ENCODE results near the gene ATP6V1D.

DNA sequence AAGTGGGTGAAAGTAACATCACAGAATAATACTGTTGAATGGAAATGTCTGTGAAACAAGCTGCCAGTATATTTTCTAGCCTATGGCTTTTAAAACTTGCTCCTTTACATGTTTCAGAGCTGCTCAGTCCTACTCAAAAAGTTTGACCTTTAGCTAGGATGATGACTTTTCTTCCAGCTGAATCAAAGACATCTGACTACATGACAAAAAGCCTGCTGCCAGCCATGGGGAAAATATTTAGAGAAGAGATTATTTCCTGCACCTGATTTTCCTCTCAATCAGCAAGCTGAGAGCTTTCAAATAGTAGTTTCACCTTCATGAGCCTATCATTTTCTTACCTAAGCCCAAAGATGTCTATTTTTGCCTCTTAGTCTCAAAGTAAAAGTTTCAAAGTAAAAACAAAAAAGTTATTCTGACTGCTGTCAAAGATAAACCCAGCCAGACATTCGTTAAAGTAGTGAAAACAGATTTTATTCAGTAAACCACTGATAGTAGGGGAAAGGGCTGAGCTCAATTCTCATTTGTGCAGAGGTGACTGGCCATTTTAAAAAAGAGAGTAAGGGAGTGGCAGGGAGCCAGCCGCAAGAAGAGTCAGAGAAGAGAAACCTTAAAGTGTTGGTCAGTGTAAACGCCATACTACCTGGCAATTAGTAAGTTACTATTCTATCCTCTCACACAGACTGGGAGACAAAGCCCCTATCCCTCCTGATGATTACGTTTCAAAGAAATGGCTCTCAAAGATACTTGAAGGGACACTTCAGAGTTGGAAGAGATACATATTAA, 2.2 kb downstream of the ATP6V1D start:
- TF ChIP-seq, protein P1, sequence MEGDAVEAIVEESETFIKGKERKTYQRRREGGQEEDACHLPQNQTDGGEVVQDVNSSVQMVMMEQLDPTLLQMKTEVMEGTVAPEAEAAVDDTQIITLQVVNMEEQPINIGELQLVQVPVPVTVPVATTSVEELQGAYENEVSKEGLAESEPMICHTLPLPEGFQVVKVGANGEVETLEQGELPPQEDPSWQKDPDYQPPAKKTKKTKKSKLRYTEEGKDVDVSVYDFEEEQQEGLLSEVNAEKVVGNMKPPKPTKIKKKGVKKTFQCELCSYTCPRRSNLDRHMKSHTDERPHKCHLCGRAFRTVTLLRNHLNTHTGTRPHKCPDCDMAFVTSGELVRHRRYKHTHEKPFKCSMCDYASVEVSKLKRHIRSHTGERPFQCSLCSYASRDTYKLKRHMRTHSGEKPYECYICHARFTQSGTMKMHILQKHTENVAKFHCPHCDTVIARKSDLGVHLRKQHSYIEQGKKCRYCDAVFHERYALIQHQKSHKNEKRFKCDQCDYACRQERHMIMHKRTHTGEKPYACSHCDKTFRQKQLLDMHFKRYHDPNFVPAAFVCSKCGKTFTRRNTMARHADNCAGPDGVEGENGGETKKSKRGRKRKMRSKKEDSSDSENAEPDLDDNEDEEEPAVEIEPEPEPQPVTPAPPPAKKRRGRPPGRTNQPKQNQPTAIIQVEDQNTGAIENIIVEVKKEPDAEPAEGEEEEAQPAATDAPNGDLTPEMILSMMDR (IDR thresholded peaks at IDR 0.05; ENCODE audit: insufficient read depth, low read depth, low read length): no peak
- TF ChIP-seq EZH2 (IDR thresholded peaks at IDR 0.05; ENCODE audit: insufficient read depth, low read length): no peak
